Activated naive CD8-positive, alpha-beta T cell treated with anti-CD3 and anti-CD28 coated beads, Interleukin-2, amount 50 U/mL, for 24 hours (primary cell): Measurements from ENCODE around the gene ADH1A.
"Not testable (repeated sequence)": the region's sequence is repeated elsewhere in the genome, so short reads cannot be mapped to it uniquely, and the experiment has no call there.

Experiments used
- ATAC-seq: fragments of 150-1000 bp; cut with Tn5 transposase; one replicate; pipeline ENCODE4 v1.10.0; 2021
- DNase-seq: peaks from one replicate; pipeline ENCODE4 v3.0.0; 2021
- H3K27ac Mint-ChIP-seq: one replicate; pipeline ENCODE4 v1.8.0; 2021; ENCODE audit warnings: mild to moderate bottlenecking, mixed read lengths
- H3K27me3 Mint-ChIP-seq: one replicate; pipeline ENCODE4 v1.8.0; 2021; ENCODE audit warnings: mixed read lengths
- H3K36me3 Mint-ChIP-seq: one replicate; pipeline ENCODE4 v1.8.0; 2021; ENCODE audit warnings: low read depth, mixed read lengths
- H3K4me1 Mint-ChIP-seq: one replicate; pipeline ENCODE4 v1.8.0; 2021; ENCODE audit warnings: mixed read lengths
- H3K4me3 Mint-ChIP-seq: one replicate; pipeline ENCODE4 v1.8.0; 2021; ENCODE audit warnings: mild to moderate bottlenecking, moderate library complexity, mixed read lengths
- H3K9me3 Mint-ChIP-seq: one replicate; pipeline ENCODE4 v1.8.0; 2021; ENCODE audit warnings: mixed read lengths

The ADH1A gene

GRCh38 chr4:99290848-99291786 lies at the start of gene ADH1A:
ADH1A (minus strand) TSS chr4:99290985; CDS start chr4:99290914, 71 bp downstream.
- no peak within 1 kb of the TSS for H3K27ac Mint-ChIP-seq
- DNase-seq = no peak
- H3K4me1 Mint-ChIP-seq = no peaks in the 10 kb centered on the region
- no peaks in the 10 kb centered on the region for H3K36me3 Mint-ChIP-seq
- H3K27me3 Mint-ChIP-seq = peaks cover 2% of the 10 kb centered on the region
- no peak within 1 kb of the TSS for H3K4me3 Mint-ChIP-seq
- peaks cover 17% of the 10 kb centered on the region for H3K9me3 Mint-ChIP-seq
- ATAC-seq = no peak

DNA sequence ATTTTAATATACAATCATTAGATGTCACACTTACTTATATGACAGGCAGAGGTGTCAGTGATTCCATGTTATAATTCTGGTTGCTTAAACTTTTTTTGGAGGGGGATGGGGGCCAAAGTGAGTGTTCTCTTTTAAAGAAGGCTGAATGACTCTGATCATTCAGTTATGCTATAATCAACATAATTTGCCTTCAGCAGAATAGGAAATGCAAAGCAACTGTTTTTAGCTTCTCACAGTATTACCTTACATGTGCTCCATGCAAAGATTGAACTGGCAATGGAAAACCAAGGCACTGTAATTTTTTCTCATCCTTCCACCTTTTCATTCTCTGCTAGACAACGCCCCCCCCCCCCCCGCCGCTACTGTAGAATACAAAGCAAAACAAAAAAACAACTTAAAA lies 48.4 kb upstream of the ADH1A start:
- ATAC-seq = no peak
- Mint-ChIP-seq H3K9me3 (no peaks in the 10 kb centered on the region), H3K27me3 (peaks cover 8% of the 10 kb centered on the region), H3K4me1 (no peaks in the 10 kb centered on the region), H3K27ac (no peak overlapping the region), H3K36me3 (no peaks in the 10 kb centered on the region), H3K4me3 (no peak overlapping the region)
- no peak for DNase-seq

GRCh38 chr4:99336553-99336952 lies 45.8 kb upstream of the ADH1A start:
- H3K4me1 Mint-ChIP-seq = no peaks in the 10 kb centered on the region
- H3K27me3 Mint-ChIP-seq = peaks cover 7% of the 10 kb centered on the region
- no peak overlapping the region for H3K27ac Mint-ChIP-seq
- H3K4me3 Mint-ChIP-seq = no peak overlapping the region
- H3K36me3 Mint-ChIP-seq = no peaks in the 10 kb centered on the region
- H3K9me3 Mint-ChIP-seq = no peaks in the 10 kb centered on the region
- DNase-seq (no peak), ATAC-seq (no peak)

DNA sequence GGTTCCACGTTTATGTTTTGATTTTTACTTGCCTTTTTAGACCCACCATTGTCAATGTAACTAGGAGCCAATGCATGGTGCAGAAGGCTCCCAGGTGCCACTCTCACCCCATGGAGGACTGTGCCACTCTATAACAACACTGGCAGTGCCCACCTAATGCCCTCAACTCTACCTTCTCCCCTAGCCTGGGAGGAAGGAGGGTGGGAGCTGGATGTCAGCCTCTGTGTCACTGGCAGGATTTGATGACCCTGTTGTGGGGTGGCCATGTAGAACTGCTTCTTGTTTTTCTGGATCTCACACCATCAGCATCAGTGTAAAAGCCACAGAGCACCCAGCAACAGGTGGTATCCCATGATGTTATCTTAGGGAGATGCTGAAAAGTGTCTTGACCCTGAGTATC lies 44.1 kb upstream of the ADH1A start:
- no peak overlapping the region for H3K4me3 Mint-ChIP-seq

DNA sequence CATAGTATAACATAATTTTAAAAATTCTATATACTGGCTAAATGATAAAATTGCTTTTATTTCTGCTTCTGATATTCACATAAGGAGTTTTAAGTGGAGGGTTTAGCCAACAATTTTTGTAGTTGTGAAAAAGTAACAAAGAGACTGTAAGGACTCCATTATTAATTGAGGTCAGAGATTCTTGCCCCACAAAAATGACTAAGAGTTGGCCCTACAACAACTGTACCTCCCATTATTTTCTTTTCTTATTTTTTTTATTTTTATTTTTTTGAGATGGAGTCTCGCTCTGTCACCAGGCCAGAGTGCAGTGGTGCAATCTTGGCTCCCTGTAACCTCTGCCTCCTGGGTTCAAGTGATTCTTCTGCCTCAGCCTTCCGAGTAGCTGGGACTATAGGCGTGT lies 39.9 kb upstream of the ADH1A start:
- no peak overlapping the region for H3K4me3 Mint-ChIP-seq
- H3K27ac Mint-ChIP-seq = no peak overlapping the region
- DNase-seq = no peak
- peaks cover 2% of the 10 kb centered on the region for H3K27me3 Mint-ChIP-seq
- no peaks in the 10 kb centered on the region for H3K9me3 Mint-ChIP-seq
- H3K36me3 Mint-ChIP-seq = no peaks in the 10 kb centered on the region
- H3K4me1 Mint-ChIP-seq = no peaks in the 10 kb centered on the region
- no peak for ATAC-seq

More for the DNA sequence above, 44.1 kb upstream of the ADH1A start:
- ATAC-seq (no peak), DNase-seq (no peak)
- Mint-ChIP-seq H3K4me1 (no peaks in the 10 kb centered on the region), H3K36me3 (no peaks in the 10 kb centered on the region), H3K9me3 (no peaks in the 10 kb centered on the region), H3K27ac (no peak overlapping the region), H3K27me3 (peaks cover 7% of the 10 kb centered on the region)

GRCh38 chr4:99329876-99330275 lies 39.1 kb upstream of the ADH1A start:
- DNase-seq (no peak), ATAC-seq (no peak)
- Mint-ChIP-seq H3K9me3 (no peaks in the 10 kb centered on the region), H3K27ac (no peak overlapping the region), H3K4me3 (no peak overlapping the region), H3K36me3 (no peaks in the 10 kb centered on the region), H3K4me1 (no peaks in the 10 kb centered on the region), H3K27me3 (peaks cover 2% of the 10 kb centered on the region)

GRCh38 chr4:99324979-99325378 lies 34.2 kb upstream of the ADH1A start:
- Mint-ChIP-seq H3K27ac (no peak overlapping the region), H3K9me3 (no peaks in the 10 kb centered on the region), H3K27me3 (peaks cover 3% of the 10 kb centered on the region), H3K36me3 (no peaks in the 10 kb centered on the region), H3K4me1 (no peaks in the 10 kb centered on the region), H3K4me3 (no peak overlapping the region)
- DNase-seq = no peak
- ATAC-seq = no peak

GRCh38 chr4:99324361-99324760 lies 33.6 kb upstream of the ADH1A start:
- Mint-ChIP-seq H3K27me3 (peaks cover 3% of the 10 kb centered on the region), H3K36me3 (no peaks in the 10 kb centered on the region), H3K4me1 (no peaks in the 10 kb centered on the region), H3K4me3 (no peak overlapping the region), H3K27ac (no peak overlapping the region), H3K9me3 (no peaks in the 10 kb centered on the region)
- no peak for DNase-seq
- no peak for ATAC-seq

DNA sequence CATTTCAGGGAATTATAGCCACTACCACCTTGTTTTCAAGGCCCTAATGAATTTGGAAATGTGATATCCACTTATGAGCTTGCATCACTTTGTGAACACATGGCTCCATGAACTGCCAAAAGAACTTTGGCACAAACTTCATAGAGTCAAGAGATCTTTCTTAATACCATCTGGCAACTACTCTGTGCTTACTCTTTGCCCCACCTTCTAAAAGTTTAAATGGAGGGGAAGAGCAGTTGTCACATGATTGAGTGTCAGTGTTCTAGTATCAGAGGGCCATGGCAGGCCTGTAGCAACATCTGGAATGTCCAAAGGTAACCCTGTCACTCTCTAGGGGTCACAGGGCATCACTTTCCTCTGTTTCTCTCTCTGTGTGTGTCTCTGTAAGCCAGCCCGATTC lies 33.0 kb upstream of the ADH1A start:
- Mint-ChIP-seq H3K27me3 (peaks cover 3% of the 10 kb centered on the region), H3K9me3 (no peaks in the 10 kb centered on the region), H3K4me3 (no peak overlapping the region), H3K4me1 (no peaks in the 10 kb centered on the region), H3K27ac (no peak overlapping the region), H3K36me3 (no peaks in the 10 kb centered on the region)
- DNase-seq (no peak), ATAC-seq (no peak)

- Mint-ChIP-seq H3K27ac (no peak within 1 kb of the TSS), H3K27me3 (peaks cover 3% of the 10 kb centered on the region), H3K9me3 (no peaks in the 10 kb centered on the region), H3K4me1 (no peaks in the 10 kb centered on the region), H3K36me3 (no peaks in the 10 kb centered on the region), H3K4me3 (no peak within 1 kb of the TSS)
- ATAC-seq = no peak
- DNase-seq = no peak
These were observed 30.7 kb upstream of the ADH1A start, which contains the start of gene ADH1B for GRCh38 chr4:99321241-99322191. ADH1B (minus strand) TSS chr4:99321401; CDS start chr4:99321331, 70 bp downstream.

DNA sequence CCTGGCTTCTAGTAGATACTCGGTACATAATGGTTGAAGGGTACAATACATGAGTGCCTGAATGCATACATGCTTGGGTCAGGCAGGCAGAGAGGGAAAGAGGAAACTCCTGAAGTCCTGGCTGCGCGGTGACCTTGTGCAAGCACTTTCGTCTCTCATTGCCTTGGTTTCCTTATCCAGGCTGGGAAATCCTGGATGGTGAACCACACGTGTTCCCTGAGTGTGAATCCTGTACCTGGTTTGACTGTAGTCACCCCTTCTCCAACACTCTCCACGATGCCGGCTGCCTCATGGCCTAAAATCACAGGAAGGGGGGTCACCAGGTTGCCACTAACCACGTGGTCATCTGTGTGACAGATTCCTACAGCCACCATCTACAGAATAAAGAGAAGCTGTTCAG lies 27.0 kb upstream of the ADH1A start:
- H3K27ac Mint-ChIP-seq, ATAC-seq, H3K36me3 Mint-ChIP-seq, H3K4me3 Mint-ChIP-seq, DNase-seq, H3K27me3 Mint-ChIP-seq, H3K4me1 Mint-ChIP-seq, H3K9me3 Mint-ChIP-seq: not testable (repeated sequence)

GRCh38 chr4:99317354-99317753 lies 26.6 kb upstream of the ADH1A start:
- ATAC-seq (no peak), DNase-seq (no peak)
- H3K27me3 Mint-ChIP-seq = peaks cover 3% of the 10 kb centered on the region
- H3K36me3 Mint-ChIP-seq = no peaks in the 10 kb centered on the region
- no peaks in the 10 kb centered on the region for H3K4me1 Mint-ChIP-seq
- H3K9me3 Mint-ChIP-seq = no peaks in the 10 kb centered on the region
- H3K27ac Mint-ChIP-seq = no peak overlapping the region
- no peak overlapping the region for H3K4me3 Mint-ChIP-seq

- Mint-ChIP-seq H3K9me3 (no peaks in the 10 kb centered on the region), H3K4me3 (no peak overlapping the region), H3K27me3 (peaks cover 3% of the 10 kb centered on the region), H3K36me3 (no peaks in the 10 kb centered on the region), H3K27ac (no peak overlapping the region), H3K4me1 (no peaks in the 10 kb centered on the region)
- ATAC-seq = no peak
- DNase-seq = no peak
These were observed 25.1 kb upstream of the ADH1A start for GRCh38 chr4:99315839-99316238.

- Mint-ChIP-seq H3K4me3 (no peak overlapping the region), H3K27ac (no peak overlapping the region), H3K27me3 (peaks cover 6% of the 10 kb centered on the region), H3K4me1 (no peaks in the 10 kb centered on the region), H3K9me3 (no peaks in the 10 kb centered on the region), H3K36me3 (no peaks in the 10 kb centered on the region)
- no peak for ATAC-seq
- no peak for DNase-seq
These were observed 23.4 kb upstream of the ADH1A start for GRCh38 chr4:99314211-99314610.

DNA sequence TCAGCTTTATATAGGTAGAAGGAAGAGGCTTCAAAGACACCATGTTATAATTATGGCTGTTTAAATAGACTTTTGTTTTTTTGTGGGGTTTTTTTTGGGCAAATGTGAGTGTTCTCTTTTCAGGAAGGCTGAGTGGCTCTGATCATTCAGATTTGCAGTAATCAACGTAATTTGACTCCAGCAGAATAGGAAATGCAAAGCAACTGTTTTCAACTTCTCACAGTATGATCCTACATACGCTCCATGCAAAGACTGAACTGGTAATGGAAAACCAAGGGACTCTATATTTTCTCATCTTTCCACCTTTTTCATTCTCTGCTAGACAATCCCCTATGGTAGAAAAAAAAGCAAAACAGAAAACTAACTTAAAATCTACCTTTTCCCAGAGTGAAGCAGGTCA lies 19.6 kb upstream of the ADH1A start:
- Mint-ChIP-seq H3K4me3 (no peak overlapping the region), H3K9me3 (no peaks in the 10 kb centered on the region), H3K27ac (no peak overlapping the region), H3K4me1 (no peaks in the 10 kb centered on the region), H3K36me3 (no peaks in the 10 kb centered on the region), H3K27me3 (peaks cover 8% of the 10 kb centered on the region)
- ATAC-seq (no peak), DNase-seq (no peak)
